ENCODE measurements around the gene GSG1L.
"Not testable (repeated sequence)": the region's sequence is repeated elsewhere in the genome, so short reads cannot be mapped to it uniquely, and the experiment has no call there.

- not testable (repeated sequence) for TF ChIP-seq EZH2 (IDR thresholded peaks at IDR 0.05; ENCODE audit: low read depth); CTCF (conservative IDR thresholded peaks at IDR 0.05)
These were observed 190.9 kb downstream of the GSG1L start for GRCh38 chr16:27872627-27873026.

All from PC-9 (cell line).